ENCODE data around the gene PODNL1.

DNA sequence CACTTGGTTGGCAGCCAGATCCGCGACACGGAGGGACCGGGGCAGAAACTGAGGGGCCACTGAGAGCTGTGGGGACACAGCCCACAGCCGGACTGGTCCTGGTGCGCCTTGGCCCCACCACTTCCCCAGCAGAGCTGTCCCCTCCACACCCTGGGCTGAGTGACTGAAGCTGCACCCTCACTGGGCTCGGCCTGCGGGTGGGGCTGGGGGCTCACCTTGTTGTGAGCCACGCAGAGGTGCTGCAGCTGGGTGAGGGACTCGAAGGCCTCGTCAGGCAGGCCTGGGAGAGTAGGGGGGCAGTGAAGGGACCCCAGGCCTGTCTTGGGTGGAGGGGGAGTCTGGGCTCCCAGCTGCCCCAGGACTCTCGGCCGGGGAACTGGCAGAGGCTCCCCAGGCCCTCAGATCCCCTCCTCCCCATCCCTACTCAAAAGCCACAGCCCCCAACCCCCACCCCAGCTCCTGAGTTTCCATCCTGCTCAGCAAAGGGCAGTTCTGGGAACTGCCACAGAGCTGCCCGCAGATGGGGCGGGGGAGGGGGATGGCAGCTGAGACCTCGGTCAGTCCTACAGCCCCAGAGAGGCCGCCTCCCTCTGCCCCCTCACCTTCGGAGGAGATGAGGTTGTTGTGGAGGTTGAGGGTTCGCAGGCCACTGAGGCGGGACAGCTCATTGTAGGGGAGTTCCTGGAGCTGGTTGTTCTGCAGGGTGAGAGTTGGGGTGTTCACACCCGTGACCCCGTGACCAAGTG, 2.3 kb downstream of the PODNL1 start:
- TF ChIP-seq, protein P1, sequence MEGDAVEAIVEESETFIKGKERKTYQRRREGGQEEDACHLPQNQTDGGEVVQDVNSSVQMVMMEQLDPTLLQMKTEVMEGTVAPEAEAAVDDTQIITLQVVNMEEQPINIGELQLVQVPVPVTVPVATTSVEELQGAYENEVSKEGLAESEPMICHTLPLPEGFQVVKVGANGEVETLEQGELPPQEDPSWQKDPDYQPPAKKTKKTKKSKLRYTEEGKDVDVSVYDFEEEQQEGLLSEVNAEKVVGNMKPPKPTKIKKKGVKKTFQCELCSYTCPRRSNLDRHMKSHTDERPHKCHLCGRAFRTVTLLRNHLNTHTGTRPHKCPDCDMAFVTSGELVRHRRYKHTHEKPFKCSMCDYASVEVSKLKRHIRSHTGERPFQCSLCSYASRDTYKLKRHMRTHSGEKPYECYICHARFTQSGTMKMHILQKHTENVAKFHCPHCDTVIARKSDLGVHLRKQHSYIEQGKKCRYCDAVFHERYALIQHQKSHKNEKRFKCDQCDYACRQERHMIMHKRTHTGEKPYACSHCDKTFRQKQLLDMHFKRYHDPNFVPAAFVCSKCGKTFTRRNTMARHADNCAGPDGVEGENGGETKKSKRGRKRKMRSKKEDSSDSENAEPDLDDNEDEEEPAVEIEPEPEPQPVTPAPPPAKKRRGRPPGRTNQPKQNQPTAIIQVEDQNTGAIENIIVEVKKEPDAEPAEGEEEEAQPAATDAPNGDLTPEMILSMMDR (optimal IDR thresholded peaks at IDR 0.05 in 1 of 3, IDR thresholded peaks at IDR 0.05 in 1 of 3, conservative IDR thresholded peaks at IDR 0.05 in 1 of 3; ENCODE audit: extremely low read depth in 1 of 3, insufficient read depth in 2 of 3, low read length in 3 of 3) = no peak
- TF ChIP-seq EZH2 (IDR thresholded peaks at IDR 0.05; ENCODE audit: low read length) = no peak

Data from keratinocyte (primary cell).